Testis (tissue), 2 donors: ENCODE measurements around the gene OLFM4.

ENCODE experiments used
- CTCF ChIP-seq, 3 experiments: fragments of 450-650 bp in 2 of 3; fragments of 200-600 bp in 1 of 3; sonication (generic) in 1 of 3; IDR thresholded peaks; one replicate each; pipeline ENCODE4 v1.5.1; 2016 to 2019; ENCODE audit warnings: antibody characterized with exemption in 3 of 3, mild to moderate bottlenecking in 2 of 3, moderate library complexity in 1 of 3
- POLR2A ChIP-seq: fragments of 450-650 bp; IDR thresholded peaks from one replicate; pipeline ENCODE4 v1.6.1; 2017; ENCODE audit warnings: antibody characterized with exemption, mild to moderate bottlenecking, moderate library complexity

GRCh38 chr13:53100394-53101063 is 71.9 kb downstream of the OLFM4 start:
- TF ChIP-seq CTCF (IDR thresholded peaks at IDR 0.05) (no peak), POLR2A (no peak)
